MM.1S (cell line): ENCODE data around the gene RRP12.
A peak's percentile ranks its signal among the peaks of the same experiment; 100 is the strongest.

Experiments used
- DNase-seq: peaks from one replicate; pipeline ENCODE4 v3.0.0-alpha.2; 2015
- H2AFZ ChIP-seq: fragments of 300-600 bp; sonication (generic); 2 replicates; pipeline ENCODE4 v1.6.0; 2016; ENCODE audit warnings: antibody characterized with exemption, low read length
- H3F3A ChIP-seq: fragments of 300-600 bp; sonication (generic); 2 replicates; pipeline ENCODE4 v1.6.1; 2016; ENCODE audit warnings: mild to moderate bottlenecking, antibody characterized with exemption, low read length, moderate library complexity, mixed read lengths; ENCODE audit not compliant: insufficient read depth
- H3K27ac ChIP-seq: fragments of 300-600 bp; sonication (generic); 2 replicates; pipeline ENCODE4 v1.5.1; 2016; ENCODE audit warnings: mild to moderate bottlenecking, low read length
- H3K27me3 ChIP-seq: fragments of 300-600 bp; sonication (generic); replicated peaks from 2 replicates; pipeline ENCODE4 v1.6.0; 2016; ENCODE audit warnings: low read length; ENCODE audit not compliant: insufficient read depth
- H3K36me3 ChIP-seq: fragments of 300-600 bp; sonication (generic); replicated peaks from 2 replicates; pipeline ENCODE4 v1.6.1; 2016; ENCODE audit warnings: mild to moderate bottlenecking, low read length, mixed read lengths; ENCODE audit not compliant: insufficient read depth
- H3K4me1 ChIP-seq: fragments of 300-600 bp; sonication (generic); 2 replicates; pipeline ENCODE4 v1.6.1; 2016; ENCODE audit warnings: low read length, mixed read lengths
- H3K4me2 ChIP-seq: fragments of 300-600 bp; sonication (generic); 2 replicates; pipeline ENCODE4 v1.6.0; 2016; ENCODE audit warnings: low read depth, low read length
- H3K4me3 ChIP-seq: fragments of 300-600 bp; sonication (generic); 2 replicates; pipeline ENCODE4 v1.5.1; 2016; ENCODE audit warnings: low read length, mixed read lengths
- H3K79me2 ChIP-seq: fragments of 300-600 bp; sonication (generic); 2 replicates; pipeline ENCODE4 v1.6.1; 2016; ENCODE audit warnings: mixed run types, low read length, mixed read lengths
- H3K9ac ChIP-seq: fragments of 300-600 bp; sonication (generic); 2 replicates; pipeline ENCODE4 v1.6.1; 2016; ENCODE audit warnings: low read length, mixed read lengths
- H3K9me2 ChIP-seq: fragments of 300-600 bp; sonication (generic); replicated peaks from 2 replicates; pipeline ENCODE4 v1.6.1; 2016; ENCODE audit warnings: mild to moderate bottlenecking, low read length, mixed read lengths; ENCODE audit not compliant: insufficient read depth
- H3K9me3 ChIP-seq: fragments of 300-600 bp; sonication (generic); replicated peaks from 2 replicates; pipeline ENCODE4 v1.6.1; 2016; ENCODE audit warnings: mild to moderate bottlenecking, low read length, mixed read lengths; ENCODE audit not compliant: insufficient read depth
- H4K20me1 ChIP-seq: fragments of 300-600 bp; sonication (generic); 2 replicates; pipeline ENCODE4 v1.6.1; 2016; ENCODE audit warnings: mild to moderate bottlenecking, low read length, moderate library complexity, mixed read lengths; ENCODE audit not compliant: insufficient read depth
- CTCF ChIP-seq: fragments of 300-600 bp; sonication (generic); IDR thresholded peaks from 2 replicates; pipeline ENCODE4 v1.5.1; 2016; ENCODE audit warnings: antibody characterized with exemption, low read length, mixed read lengths
- EZH2 ChIP-seq: fragments of 300-600 bp; sonication (generic); optimal IDR thresholded peaks from 2 replicates; pipeline ENCODE3; 2017; ENCODE audit warnings: low read depth, mild to moderate bottlenecking, antibody characterized with exemption, low read length, mixed read lengths
- EZH2phosphoT487 ChIP-seq: fragments of 300-600 bp; sonication (generic); IDR thresholded peaks from 2 replicates; pipeline ENCODE4 v1.6.1; 2018; ENCODE audit warnings: antibody characterized with exemption, low read length

Gene RRP12

GRCh38 chr10:97445722-97446639, 44.8 kb upstream of the RRP12 start, which contains the start of the genes EXOSC1 and ZDHHC16:
Gene EXOSC1 (minus strand): TSS chr10:97446006. CDS start chr10:97445985, 21 bp downstream.
Gene ZDHHC16 (plus strand): TSS chr10:97446175. CDS start chr10:97451676, 5,501 bp downstream.
- H3K4me3 ChIP-seq, result peak within 1 kb of the TSS; percentile 82
- TF ChIP-seq EZH2, result no peak
- peak; percentile 29 for TF ChIP-seq CTCF
- no peak for TF ChIP-seq EZH2phosphoT487
- H3K36me3 ChIP-seq, result no peaks in the 10 kb centered on the region
- peak within 1 kb of the TSS; percentile 68 for H2AFZ ChIP-seq
- peak within 1 kb of the TSS; percentile 85 for H3K4me2 ChIP-seq
- H4K20me1 ChIP-seq, result no peaks in the 10 kb centered on the region
- H3K4me1 ChIP-seq, result peaks cover 14% of the 10 kb centered on the region
- H3K27ac ChIP-seq, result peak within 1 kb of the TSS; percentile 29; the same call in 1 of the 2 replicates
- H3K79me2 ChIP-seq, result peaks cover 79% of the 10 kb centered on the region
- DNase-seq, result peak; percentile 98
- H3K9ac ChIP-seq, result peak within 1 kb of the TSS; percentile 63
- H3F3A ChIP-seq, result peaks cover 6% of the 10 kb centered on the region
- no peaks in the 10 kb centered on the region for H3K9me3 ChIP-seq
- no peaks in the 10 kb centered on the region for H3K9me2 ChIP-seq
- no peaks in the 10 kb centered on the region for H3K27me3 ChIP-seq

DNA sequence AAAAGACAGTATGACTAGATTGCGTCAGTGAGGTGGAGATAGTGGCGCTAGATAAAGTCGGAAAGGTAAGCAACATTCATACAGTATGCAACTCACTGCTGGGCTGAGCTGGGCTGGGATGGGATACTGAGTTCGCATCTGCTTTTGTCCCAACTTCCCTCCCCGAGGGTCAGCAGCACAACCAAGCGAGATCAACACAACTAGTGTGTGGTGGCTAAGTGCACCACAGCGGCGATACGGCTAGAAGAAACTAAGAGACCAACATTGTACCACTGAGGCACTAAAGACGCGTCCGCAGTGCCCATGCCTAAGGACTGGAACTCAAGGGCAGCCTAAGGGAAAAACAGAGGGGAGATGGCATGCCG, 44.2 kb upstream of the RRP12 start:
- H3K4me1 ChIP-seq, result peaks cover 14% of the 10 kb centered on the region
- peak overlapping the region; percentile 85 for H3K4me2 ChIP-seq
- H4K20me1 ChIP-seq, result no peaks in the 10 kb centered on the region
- peak overlapping the region; percentile 68 for H2AFZ ChIP-seq
- no peak for DNase-seq
- peak overlapping the region; percentile 21; the same call in 1 of the 2 replicates for H3K27ac ChIP-seq
- no peaks in the 10 kb centered on the region for H3K36me3 ChIP-seq
- peaks cover 6% of the 10 kb centered on the region for H3F3A ChIP-seq
- no peaks in the 10 kb centered on the region for H3K9me2 ChIP-seq
- H3K9me3 ChIP-seq, result no peaks in the 10 kb centered on the region
- H3K4me3 ChIP-seq, result peak overlapping the region; percentile 82
- H3K27me3 ChIP-seq, result no peaks in the 10 kb centered on the region
- H3K79me2 ChIP-seq, result peaks cover 72% of the 10 kb centered on the region
- peak overlapping the region; percentile 63 for H3K9ac ChIP-seq
- TF ChIP-seq EZH2phosphoT487 (no peak), EZH2 (no peak), CTCF (no peak)

GRCh38 chr10:97444212-97444611, 43.1 kb upstream of the RRP12 start:
- Histone ChIP-seq H4K20me1 (no peaks in the 10 kb centered on the region), H3K36me3 (no peaks in the 10 kb centered on the region), H3K9me3 (no peaks in the 10 kb centered on the region), H3K27ac (peak overlapping the region; percentile 29; the same call in 1 of the 2 replicates), H3F3A (peaks cover 6% of the 10 kb centered on the region), H2AFZ (no peak overlapping the region), H3K27me3 (no peaks in the 10 kb centered on the region), H3K4me2 (peak overlapping the region; percentile 85), H3K4me3 (peak overlapping the region; percentile 82), H3K4me1 (peaks cover 14% of the 10 kb centered on the region), H3K79me2 (peaks cover 64% of the 10 kb centered on the region), H3K9me2 (no peaks in the 10 kb centered on the region), H3K9ac (peak overlapping the region; percentile 63; the same call in 1 of the 2 replicates)
- peak; percentile 45 for DNase-seq
- TF ChIP-seq CTCF (no peak), EZH2phosphoT487 (no peak), EZH2 (no peak)
